ENCODE data around the gene KLHL8.
"Not testable (repeated sequence)": the region's sequence is repeated elsewhere in the genome, so short reads cannot be mapped to it uniquely, and the experiment has no call there.

The KLHL8 gene

GRCh38 chr4:87227751-87228151 is 7.3 kb upstream of the KLHL8 start:
- DNase-seq: no peak

GRCh38 chr4:87225936-87226335 is 5.5 kb upstream of the KLHL8 start:
- DNase-seq: no peak

DNA sequence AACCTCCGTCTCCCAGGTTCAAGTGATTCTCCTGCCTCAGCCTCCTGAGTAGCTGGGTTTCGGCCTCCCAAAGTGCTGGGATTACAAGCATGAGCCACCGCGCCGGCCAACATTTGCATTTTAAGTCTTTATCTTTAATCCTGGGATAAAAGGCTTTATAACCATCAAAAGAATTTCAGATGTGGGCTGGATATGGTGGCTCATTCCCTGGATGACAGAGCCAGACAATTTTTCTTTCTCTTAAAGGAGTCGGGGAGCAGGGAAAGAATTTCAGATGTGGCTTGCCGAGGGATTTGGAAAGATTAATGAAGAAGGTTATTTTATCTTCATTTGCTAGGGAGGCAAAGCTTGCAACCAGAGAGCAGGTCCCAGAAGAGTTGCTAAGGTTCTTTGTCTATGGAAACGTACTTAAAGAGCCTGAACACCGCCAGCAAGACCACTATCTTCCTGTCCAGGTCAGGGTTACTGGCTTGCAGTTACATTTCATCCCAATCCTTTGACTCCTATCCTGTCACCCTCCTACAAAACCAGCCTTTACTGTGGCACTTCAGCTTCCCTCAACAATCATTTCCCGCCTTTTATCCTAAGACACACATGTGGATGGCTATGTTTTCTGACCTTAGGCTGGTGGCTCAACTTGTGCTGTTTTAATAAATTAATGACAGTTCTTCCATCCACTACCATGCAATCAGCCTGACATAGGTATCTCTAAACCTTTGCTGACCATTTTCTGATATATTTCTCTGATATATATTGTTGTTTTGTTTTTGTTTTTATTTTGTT is 3.9 kb upstream of the KLHL8 start:
- DNase-seq: no peak

- peak; percentile 52 for DNase-seq
Observed at GRCh38 chr4:87219632-87220093, 755 bp downstream of the KLHL8 start.

GRCh38 chr4:87217235-87217763 is 3.1 kb downstream of the KLHL8 start:
- DNase-seq: not testable (repeated sequence)

DNA sequence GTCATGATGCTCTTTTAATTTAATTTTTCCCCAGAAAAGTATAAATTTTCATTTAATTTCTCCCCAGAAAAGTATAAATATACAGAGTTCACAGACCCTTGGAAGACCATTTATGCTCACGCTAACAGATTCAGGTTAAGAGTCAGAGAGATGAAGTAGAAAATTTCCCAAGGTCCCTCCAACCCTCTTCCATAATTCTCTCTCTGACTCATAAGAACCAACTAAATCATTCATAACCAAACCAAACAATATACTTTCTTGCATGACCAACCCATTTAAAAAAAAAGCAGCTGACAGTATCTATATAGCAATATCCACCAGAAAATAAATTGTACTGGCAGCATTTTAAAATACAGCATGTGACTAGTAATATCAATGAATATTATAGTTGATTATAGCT is 3.9 kb downstream of the KLHL8 start:
- no peak for DNase-seq

- DNase-seq: no peak
Observed at GRCh38 chr4:87213421-87214075, 6.9 kb downstream of the KLHL8 start.

DNA sequence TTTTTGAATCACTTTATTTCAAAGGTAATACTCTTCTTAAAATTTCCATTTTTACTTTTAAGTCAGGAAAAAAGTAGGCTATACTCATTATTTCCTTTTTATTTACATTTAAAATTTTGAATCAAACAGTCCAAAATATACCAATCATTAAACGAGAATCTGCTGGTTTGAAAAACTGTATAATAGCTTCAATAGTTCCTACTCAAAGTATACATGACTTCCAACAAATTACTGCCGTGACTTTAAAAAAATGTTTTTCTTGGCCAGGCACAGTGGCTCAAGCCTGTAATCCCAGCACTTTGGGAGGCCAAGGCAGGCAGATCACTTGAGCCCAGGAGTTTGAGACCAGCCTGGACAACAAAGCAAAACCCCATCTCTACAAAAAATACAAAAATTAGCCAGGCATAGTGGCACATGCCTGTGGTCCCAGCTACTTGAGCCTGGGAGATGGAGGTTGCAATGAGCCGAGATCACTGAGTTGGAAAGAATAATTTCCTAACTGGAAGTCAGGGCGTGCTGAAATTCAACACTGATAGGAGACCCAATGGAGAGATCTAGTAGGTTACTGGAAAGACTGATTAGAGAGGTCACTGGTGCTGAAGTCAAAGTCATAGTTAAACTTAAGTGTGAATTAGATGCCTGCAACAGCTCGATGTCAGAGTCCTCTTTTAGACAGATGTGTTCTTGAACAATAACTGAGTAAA is 9.0 kb downstream of the KLHL8 start:
- no peak for DNase-seq

GRCh38 chr4:87209696-87210095 is 10.7 kb downstream of the KLHL8 start:
- DNase-seq: no peak

DNA sequence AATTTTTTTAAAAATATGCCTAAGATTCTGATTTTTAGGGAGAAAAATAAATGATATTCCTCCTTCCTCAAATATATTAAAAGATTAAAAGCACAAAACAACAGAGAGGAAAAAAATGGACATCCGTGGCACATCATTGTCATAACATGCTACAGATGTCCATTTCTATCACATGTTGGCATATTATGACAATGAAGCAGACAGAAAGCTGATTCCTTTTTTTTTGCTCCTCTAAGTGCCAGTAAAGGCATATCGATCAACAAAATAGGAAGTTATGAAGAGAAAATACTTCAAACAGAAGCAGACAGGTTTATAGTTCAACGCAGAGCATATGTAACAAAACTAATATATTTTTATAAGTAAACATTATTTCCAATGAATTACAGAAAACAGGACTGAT is 11.2 kb downstream of the KLHL8 start:
- DNase-seq: no peak

- no peak for DNase-seq
Observed at GRCh38 chr4:87204559-87204958, 15.9 kb downstream of the KLHL8 start.

DNA sequence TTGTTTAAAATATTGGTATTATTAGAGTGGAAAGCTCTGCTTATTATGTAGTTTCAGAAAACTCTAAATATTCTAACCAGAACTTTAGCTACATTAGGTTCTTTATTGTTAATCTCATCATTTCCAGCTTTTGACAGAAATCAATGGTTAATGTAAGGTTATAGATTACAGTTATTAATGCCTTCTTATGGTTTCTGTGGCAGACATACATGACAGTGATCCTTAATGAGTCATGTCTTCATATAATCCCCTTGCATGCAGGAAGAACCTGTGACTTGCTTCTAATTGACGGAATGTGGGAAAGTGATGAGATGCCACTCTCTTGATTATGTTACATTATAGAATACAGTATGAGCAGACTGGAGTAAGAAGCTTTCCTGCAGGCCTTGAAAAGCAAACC is 23.5 kb downstream of the KLHL8 start:
- no peak for DNase-seq

- no peak for DNase-seq
Observed at GRCh38 chr4:87196146-87196545, 24.3 kb downstream of the KLHL8 start.

DNA sequence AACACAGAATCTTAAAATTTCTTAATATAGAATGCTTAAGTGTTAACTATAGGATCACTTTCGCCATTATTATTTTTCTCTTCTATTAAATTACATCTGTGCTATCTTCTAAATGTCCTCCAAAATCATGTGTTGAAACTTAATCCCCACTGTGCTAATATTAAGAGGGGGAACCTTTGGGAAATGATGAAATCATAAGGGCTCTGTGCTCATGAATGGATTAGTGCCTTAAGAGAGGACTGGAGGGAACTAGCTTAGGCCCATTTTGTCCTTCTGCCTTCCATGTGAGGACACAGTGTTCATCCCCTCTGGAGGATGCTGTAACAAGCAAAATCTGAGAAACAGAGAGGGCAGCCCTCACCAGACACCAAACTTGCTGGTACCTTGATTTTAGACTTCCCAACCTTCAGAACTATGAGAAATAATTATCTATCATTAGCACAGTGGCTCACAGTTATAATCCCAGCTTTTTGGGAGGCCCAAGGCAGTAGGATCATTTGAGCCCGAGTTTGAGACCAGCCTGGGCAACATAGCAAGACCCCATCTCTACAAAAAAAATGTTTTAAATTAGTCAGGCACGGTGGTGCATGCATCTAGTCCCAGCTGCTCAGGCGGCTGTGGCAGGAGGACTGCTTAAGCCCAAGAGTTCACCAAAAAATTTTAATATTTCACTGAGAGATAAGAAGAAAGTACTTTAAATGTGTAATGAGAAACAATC is 26.3 kb downstream of the KLHL8 start:
- no peak for DNase-seq

DNA sequence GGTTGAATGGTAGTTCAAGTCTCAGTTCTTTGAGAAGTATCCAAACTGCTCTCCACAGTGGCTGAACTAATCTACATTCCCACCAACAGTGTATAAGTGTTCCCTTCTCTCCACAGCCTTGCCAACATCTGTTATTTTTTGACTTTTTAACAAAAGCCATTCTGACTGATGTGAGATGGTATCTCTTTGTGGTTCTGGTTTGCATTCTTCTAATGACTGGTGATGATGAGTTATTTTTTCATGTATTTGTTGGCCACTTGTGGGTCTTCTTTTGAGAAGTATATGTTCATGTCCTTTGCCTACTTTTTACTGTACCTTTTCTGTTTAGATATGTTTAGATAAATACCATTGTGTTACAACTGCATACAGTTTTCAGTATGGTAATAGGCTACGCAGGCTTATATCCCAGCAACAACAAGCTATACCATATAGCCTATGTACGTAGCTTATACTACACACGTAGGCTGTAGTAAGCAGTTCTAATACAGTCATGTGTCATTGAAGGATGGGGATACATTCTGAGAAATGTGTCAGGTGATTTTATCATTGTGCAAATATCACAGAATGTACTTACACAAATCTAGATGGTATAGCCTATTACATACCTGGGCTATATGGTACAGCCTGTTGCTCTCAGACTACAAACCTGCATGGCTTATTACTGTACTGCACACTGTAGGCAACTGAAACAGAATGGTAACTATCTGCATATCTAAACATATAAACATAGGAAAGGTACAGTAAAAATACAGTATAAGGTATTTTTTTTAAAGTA is 28.1 kb downstream of the KLHL8 start:
- no peak for DNase-seq

DNA sequence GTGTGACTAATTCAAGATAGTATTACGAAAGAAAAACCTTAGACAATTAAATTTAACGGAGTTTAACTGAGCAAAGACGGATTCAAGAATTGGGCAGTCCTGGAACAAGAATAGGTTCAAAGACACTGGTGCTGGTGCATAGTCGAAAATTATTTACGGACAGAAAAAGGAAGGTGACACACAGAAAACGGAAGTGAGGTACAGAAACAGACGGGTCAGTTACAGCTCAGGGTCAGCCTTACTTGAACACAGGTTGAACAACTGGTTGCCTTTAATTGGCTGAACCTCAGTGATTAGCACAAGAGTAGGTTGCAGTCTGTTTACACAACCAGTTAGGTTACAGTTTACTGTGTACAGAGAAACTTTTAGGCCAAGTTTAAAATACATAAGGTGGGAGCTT is 31.5 kb downstream of the KLHL8 start:
- DNase-seq: no peak

DNA sequence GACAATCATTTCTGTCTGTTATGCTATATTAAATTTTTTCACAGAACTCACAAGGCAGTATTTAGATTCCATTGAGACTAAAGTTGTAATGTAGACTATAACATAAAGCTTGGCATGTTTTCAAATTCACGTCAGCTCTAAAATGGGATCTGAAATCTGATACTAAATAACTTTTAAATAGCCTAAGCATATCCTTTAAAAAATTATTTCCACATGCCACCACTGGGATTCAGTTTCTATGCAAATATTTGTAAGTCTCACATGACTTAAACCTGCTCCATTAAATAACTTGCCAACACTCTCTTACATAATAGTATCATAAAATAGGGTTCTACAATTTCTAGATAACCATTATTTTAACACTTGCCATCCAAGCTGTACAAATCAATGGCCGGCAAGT is 32.4 kb downstream of the KLHL8 start:
- DNase-seq: no peak

- no peak for DNase-seq
Observed at GRCh38 chr4:87185146-87185870, 35.1 kb downstream of the KLHL8 start.

GRCh38 chr4:87180767-87181166 is 39.7 kb downstream of the KLHL8 start:
- DNase-seq: no peak

DNA sequence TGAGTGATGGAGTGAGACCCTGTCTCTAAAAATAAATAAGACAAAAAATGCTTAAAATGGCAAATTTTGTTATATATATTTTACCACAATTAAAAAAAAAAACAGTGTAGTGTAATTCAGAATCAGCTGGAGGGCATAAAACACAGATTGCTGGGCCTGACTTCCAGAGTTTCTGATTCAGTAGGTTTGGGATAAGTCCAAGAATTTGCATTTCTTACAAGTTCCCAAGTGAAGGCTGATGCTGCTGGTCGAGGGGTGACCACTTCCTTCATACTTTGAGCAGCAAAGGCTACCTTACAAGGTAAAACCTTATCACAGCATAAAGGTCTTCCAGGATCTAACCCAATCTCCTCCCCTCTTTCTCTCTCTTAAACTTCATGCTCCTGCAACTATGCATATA is 40.7 kb downstream of the KLHL8 start:
- DNase-seq: no peak

GRCh38 chr4:87174672-87175071 is 45.7 kb downstream of the KLHL8 start:
- no peak for DNase-seq

- no peak for DNase-seq
Observed at GRCh38 chr4:87171944-87172343, 48.5 kb downstream of the KLHL8 start.
